ENCODE results near the gene HNRNPA3. TPM values are rescaled to one million over a fixed set of nuclear protein-coding genes. Genes with fewer than 3 reads are reported as not detected.

The HNRNPA3 gene
- total and polyA plus RNA-seq, 10 of the 15 experiments (the other 5 are each of a cell fraction or from before 2014, with no cell fraction given): 40.4 to 343 (median 206) TPM

- TF ChIP-seq BCL3 (IDR thresholded peaks at IDR 0.05; ENCODE audit: borderline replicate concordance, insufficient read depth, low read depth, low read length, poor library complexity, severe bottlenecking) (no peak), CREB1 (IDR thresholded peaks at IDR 0.05; ENCODE audit: low read depth) (0 out of 2 replicates have a peak, but pooled peaks have one; percentile 21), NFYA (IDR thresholded peaks at IDR 0.05; ENCODE audit: borderline replicate concordance, low read depth, low read length) (no peak), LARP7 (IDR thresholded peaks at IDR 0.05) (no peak), RCOR1 (conservative IDR thresholded peaks at IDR 0.05; ENCODE audit: low read depth, low read length) (no peak), IRF3 (IDR thresholded peaks at IDR 0.05) (no peak), CHD2 (IDR thresholded peaks at IDR 0.05; ENCODE audit: borderline replicate concordance, low read depth, low read length) (no peak), SMARCA5 (IDR thresholded peaks at IDR 0.05) (no peak), DPF2 (IDR thresholded peaks at IDR 0.05) (no peak), ZBTB33 (IDR thresholded peaks at IDR 0.05) (no peak), HDGF (IDR thresholded peaks at IDR 0.05) (peak; percentile 74), RAD51 (IDR thresholded peaks at IDR 0.05) (no peak), PBX3 (IDR thresholded peaks at IDR 0.05; ENCODE audit: insufficient replicate concordance, low read depth, low read length) (no peak), MTA3 (IDR thresholded peaks at IDR 0.05; ENCODE audit: borderline replicate concordance, low read length) (no peak), TARDBP (IDR thresholded peaks at IDR 0.05; ENCODE audit: borderline replicate concordance) (no peak), RUNX3 (IDR thresholded peaks at IDR 0.05; ENCODE audit: low read length) (no peak), NRF1 (conservative IDR thresholded peaks at IDR 0.05; ENCODE audit: low read depth, low read length) (no peak), IKZF2 (IDR thresholded peaks at IDR 0.05) (no peak), ZNF622 (IDR thresholded peaks at IDR 0.05) (no peak), SREBF1 (IDR thresholded peaks at IDR 0.05; ENCODE audit: low read length) (no peak), YBX1 (IDR thresholded peaks at IDR 0.05) (no peak), POLR2A (IDR thresholded peaks at IDR 0.05; ENCODE audit: low read depth, low read length) (0 out of 2 replicates have a peak, but pooled peaks have one; percentile 28), IRF5 (IDR thresholded peaks at IDR 0.05; ENCODE audit: borderline replicate concordance) (no peak), SRF (IDR thresholded peaks at IDR 0.05; ENCODE audit: low read depth in 2 of 2, low read length in 2 of 2) (no peak), NR2C2 (IDR thresholded peaks at IDR 0.05; ENCODE audit: borderline replicate concordance, control insufficient read depth, insufficient read length, low read depth) (no peak)
These were observed 47.5 kb upstream of the HNRNPA3 start (continued) for GRCh38 chr2:177165061-177165583.
